ENCODE data around the gene TINAGL1. TPM values are rescaled to one million over a fixed set of nuclear protein-coding genes. Genes with fewer than 3 reads are reported as not detected.

The TINAGL1 gene
- total and polyA plus RNA-seq, 2 of the 13 experiments (the other 11 are each of a cell fraction or from before 2014, with no cell fraction given), result 24.7 to 76.8 TPM

DNA sequence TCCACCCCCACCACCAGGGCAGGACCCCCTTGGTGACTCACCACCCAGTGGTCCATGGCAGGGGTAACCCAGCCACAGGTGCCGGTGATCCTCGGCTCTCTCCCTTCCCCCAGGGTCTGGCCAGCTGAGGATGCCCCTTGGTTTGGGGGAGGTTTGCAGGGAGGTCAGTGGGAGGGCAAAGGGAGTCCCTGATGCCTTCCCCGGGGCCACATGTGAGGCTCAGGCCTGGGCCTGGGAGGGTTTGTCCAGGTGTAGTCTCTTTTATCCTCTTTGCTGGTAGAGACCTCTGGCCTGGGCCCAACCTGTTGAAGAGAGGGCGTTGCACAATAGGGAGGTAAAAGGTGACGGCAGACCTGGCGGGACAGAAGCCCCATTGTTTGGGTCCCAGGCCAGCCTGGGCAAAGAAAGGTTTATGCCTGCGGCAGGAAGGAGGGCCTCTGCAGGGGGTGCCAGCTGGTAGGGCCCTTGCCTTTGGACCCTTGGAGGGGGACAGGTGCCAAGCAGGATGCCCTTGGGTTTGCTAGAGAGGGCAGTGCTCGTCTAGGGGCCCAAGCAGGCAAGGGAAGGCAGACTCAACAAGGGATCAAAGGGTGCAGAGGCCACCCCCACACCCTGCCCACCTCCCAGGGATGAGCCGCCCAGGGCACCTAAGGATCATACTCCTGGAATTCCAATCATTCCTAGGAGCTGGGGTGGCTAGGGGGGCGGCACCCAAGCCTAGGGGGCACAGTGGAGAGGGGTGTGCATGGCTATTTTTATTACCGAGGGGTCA, 760 bp upstream of the TINAGL1 start (continued):
- TF ChIP-seq, protein P1, sequence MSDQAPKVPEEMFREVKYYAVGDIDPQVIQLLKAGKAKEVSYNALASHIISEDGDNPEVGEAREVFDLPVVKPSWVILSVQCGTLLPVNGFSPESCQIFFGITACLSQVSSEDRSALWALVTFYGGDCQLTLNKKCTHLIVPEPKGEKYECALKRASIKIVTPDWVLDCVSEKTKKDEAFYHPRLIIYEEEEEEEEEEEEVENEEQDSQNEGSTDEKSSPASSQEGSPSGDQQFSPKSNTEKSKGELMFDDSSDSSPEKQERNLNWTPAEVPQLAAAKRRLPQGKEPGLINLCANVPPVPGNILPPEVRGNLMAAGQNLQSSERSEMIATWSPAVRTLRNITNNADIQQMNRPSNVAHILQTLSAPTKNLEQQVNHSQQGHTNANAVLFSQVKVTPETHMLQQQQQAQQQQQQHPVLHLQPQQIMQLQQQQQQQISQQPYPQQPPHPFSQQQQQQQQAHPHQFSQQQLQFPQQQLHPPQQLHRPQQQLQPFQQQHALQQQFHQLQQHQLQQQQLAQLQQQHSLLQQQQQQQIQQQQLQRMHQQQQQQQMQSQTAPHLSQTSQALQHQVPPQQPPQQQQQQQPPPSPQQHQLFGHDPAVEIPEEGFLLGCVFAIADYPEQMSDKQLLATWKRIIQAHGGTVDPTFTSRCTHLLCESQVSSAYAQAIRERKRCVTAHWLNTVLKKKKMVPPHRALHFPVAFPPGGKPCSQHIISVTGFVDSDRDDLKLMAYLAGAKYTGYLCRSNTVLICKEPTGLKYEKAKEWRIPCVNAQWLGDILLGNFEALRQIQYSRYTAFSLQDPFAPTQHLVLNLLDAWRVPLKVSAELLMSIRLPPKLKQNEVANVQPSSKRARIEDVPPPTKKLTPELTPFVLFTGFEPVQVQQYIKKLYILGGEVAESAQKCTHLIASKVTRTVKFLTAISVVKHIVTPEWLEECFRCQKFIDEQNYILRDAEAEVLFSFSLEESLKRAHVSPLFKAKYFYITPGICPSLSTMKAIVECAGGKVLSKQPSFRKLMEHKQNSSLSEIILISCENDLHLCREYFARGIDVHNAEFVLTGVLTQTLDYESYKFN (CRISPR knock-in tag; conservative IDR thresholded peaks at IDR 0.05), result peak; percentile 93
- TF ChIP-seq, protein P2, sequence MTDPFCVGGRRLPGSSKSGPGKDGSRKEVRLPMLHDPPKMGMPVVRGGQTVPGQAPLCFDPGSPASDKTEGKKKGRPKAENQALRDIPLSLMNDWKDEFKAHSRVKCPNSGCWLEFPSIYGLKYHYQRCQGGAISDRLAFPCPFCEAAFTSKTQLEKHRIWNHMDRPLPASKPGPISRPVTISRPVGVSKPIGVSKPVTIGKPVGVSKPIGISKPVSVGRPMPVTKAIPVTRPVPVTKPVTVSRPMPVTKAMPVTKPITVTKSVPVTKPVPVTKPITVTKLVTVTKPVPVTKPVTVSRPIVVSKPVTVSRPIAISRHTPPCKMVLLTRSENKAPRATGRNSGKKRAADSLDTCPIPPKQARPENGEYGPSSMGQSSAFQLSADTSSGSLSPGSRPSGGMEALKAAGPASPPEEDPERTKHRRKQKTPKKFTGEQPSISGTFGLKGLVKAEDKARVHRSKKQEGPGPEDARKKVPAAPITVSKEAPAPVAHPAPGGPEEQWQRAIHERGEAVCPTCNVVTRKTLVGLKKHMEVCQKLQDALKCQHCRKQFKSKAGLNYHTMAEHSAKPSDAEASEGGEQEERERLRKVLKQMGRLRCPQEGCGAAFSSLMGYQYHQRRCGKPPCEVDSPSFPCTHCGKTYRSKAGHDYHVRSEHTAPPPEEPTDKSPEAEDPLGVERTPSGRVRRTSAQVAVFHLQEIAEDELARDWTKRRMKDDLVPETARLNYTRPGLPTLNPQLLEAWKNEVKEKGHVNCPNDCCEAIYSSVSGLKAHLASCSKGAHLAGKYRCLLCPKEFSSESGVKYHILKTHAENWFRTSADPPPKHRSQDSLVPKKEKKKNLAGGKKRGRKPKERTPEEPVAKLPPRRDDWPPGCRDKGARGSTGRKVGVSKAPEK (CRISPR knock-in tag; IDR thresholded peaks at IDR 0.05; ENCODE audit: borderline replicate concordance), result 0 out of 2 replicates have a peak, but pooled peaks have one; percentile 18
- TF ChIP-seq ZNF343 (CRISPR knock-in tag; IDR thresholded peaks at IDR 0.05) (no peak), SMAD9 (CRISPR knock-in tag; IDR thresholded peaks at IDR 0.05) (no peak), POLR2A (IDR thresholded peaks at IDR 0.05; ENCODE audit: insufficient read depth in 1 of 2, low read depth in 2 of 2, low read length in 2 of 2) (peak in 1 of 2 experiments; percentile 6; a peak in 1 of 4 replicates), GATAD1 (CRISPR knock-in tag; IDR thresholded peaks at IDR 0.05) (0 out of 2 replicates have a peak, but pooled peaks have one; percentile 21), CENPT (CRISPR knock-in tag; IDR thresholded peaks at IDR 0.05; ENCODE audit: low read depth) (no peak), ZIK1 (CRISPR knock-in tag; IDR thresholded peaks at IDR 0.05; ENCODE audit: borderline replicate concordance, low read depth) (peak; percentile 44; the same call in 1 of the 2 replicates), GATAD2A (CRISPR knock-in tag; IDR thresholded peaks at IDR 0.05) (peak; percentile 91), KLF16 (CRISPR knock-in tag; IDR thresholded peaks at IDR 0.05) (no peak), MZF1 (CRISPR knock-in tag; IDR thresholded peaks at IDR 0.05; ENCODE audit: borderline replicate concordance) (no peak), MYNN (CRISPR knock-in tag; IDR thresholded peaks at IDR 0.05; ENCODE audit: low read depth) (no peak), NR2F2 (IDR thresholded peaks at IDR 0.05; ENCODE audit: borderline replicate concordance, low read depth) (peak; percentile 60; the same call in 1 of the 2 replicates), CCDC6 (CRISPR knock-in tag; IDR thresholded peaks at IDR 0.05) (no peak; the same call in 1 of the 2 replicates), ZNF430 (CRISPR knock-in tag; IDR thresholded peaks at IDR 0.05) (no peak), CREB1 (IDR thresholded peaks at IDR 0.05) (no peak), CREB1 (CRISPR knock-in tag; IDR thresholded peaks at IDR 0.05) (peak; percentile 87), SRSF9 (IDR thresholded peaks at IDR 0.05; ENCODE audit: borderline replicate concordance, insufficient read depth, low read depth, low read length, poor library complexity, severe bottlenecking) (no peak)
- TF ChIP-seq, protein P3, sequence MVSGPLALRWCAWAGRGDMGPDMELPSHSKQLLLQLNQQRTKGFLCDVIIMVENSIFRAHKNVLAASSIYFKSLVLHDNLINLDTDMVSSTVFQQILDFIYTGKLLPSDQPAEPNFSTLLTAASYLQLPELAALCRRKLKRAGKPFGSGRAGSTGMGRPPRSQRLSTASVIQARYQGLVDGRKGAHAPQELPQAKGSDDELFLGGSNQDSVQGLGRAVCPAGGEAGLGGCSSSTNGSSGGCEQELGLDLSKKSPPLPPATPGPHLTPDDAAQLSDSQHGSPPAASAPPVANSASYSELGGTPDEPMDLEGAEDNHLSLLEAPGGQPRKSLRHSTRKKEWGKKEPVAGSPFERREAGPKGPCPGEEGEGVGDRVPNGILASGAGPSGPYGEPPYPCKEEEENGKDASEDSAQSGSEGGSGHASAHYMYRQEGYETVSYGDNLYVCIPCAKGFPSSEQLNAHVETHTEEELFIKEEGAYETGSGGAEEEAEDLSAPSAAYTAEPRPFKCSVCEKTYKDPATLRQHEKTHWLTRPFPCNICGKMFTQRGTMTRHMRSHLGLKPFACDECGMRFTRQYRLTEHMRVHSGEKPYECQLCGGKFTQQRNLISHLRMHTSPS (CRISPR knock-in tag; IDR thresholded peaks at IDR 0.05; ENCODE audit: low read depth), result peak; percentile 100
- TF ChIP-seq, protein P4, sequence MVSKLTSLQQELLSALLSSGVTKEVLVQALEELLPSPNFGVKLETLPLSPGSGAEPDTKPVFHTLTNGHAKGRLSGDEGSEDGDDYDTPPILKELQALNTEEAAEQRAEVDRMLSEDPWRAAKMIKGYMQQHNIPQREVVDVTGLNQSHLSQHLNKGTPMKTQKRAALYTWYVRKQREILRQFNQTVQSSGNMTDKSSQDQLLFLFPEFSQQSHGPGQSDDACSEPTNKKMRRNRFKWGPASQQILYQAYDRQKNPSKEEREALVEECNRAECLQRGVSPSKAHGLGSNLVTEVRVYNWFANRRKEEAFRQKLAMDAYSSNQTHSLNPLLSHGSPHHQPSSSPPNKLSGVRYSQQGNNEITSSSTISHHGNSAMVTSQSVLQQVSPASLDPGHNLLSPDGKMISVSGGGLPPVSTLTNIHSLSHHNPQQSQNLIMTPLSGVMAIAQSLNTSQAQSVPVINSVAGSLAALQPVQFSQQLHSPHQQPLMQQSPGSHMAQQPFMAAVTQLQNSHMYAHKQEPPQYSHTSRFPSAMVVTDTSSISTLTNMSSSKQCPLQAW (CRISPR knock-in tag; IDR thresholded peaks at IDR 0.05), result peak; percentile 60; the same call in 1 of the 2 replicates

All from HepG2 (cell line).